Measurements from ENCODE around the gene FAM167B. TPM values are rescaled to one million over a fixed set of nuclear protein-coding genes. Genes with fewer than 3 reads are reported as not detected.

Gene FAM167B
- total and polyA plus RNA-seq, 7 donors, result 0.71 to 9.0 (median 3.0) TPM; not detected in 1

- DNase-seq, result no peak
- intact Hi-C loops (cut with DNase I), result loop anchor here (5.0 kb wide), 1 partner anchor 193 kb away; no protein-coding TSS in a partner anchor
- H3K27me3 ChIP-seq, result no peaks in the 10 kb centered on the region
- H3K9me3 ChIP-seq, result no peaks in the 10 kb centered on the region
- H3K36me3 ChIP-seq, result peaks cover 0 to 56% (median 14%) of the 10 kb centered on the region in 4 donors
- H3K27ac ChIP-seq, result no peak overlapping the region
- H3K4me1 ChIP-seq, result peaks cover 0 to 28% (median 23%) of the 10 kb centered on the region in 4 donors
- 91 to 92% methylated on average over 7 of the region's 7 CpGs for WGBS, 2 donors
- no peak overlapping the region for H3K4me3 ChIP-seq
- TF ChIP-seq POLR2AphosphoS5 (IDR thresholded peaks at IDR 0.05) (no peak), POLR2A (IDR thresholded peaks at IDR 0.05) (no peak), EP300 (IDR thresholded peaks at IDR 0.05) (no peak), CTCF (IDR thresholded peaks at IDR 0.05) (no peak)
Observed at GRCh38 chr1:32219022-32219421, 28.0 kb upstream of the FAM167B start.

- peaks cover 1 to 57% (median 21%) of the 10 kb centered on the region in 4 donors for H3K36me3 ChIP-seq
- DNase-seq, result no peak
- intact Hi-C loops (cut with DNase I), result loop anchor here (5.0 kb wide), 1 partner anchor 131 kb away; no protein-coding TSS in a partner anchor
- peak overlapping the region; percentile 88 to 91 (median 90) for H3K27ac ChIP-seq
- TF ChIP-seq EP300 (IDR thresholded peaks at IDR 0.05) (no peak), POLR2A (IDR thresholded peaks at IDR 0.05) (no peak), POLR2AphosphoS5 (IDR thresholded peaks at IDR 0.05) (no peak), CTCF (IDR thresholded peaks at IDR 0.05) (no peak)
- H3K4me1 ChIP-seq, result peaks cover 0 to 32% (median 26%) of the 10 kb centered on the region in 4 donors
- H3K27me3 ChIP-seq, result no peaks in the 10 kb centered on the region
- WGBS, 2 donors, result 85 to 89% methylated on average over 4 of the region's 4 CpGs
- peak overlapping the region; percentile 70 to 87 (median 73) for H3K4me3 ChIP-seq
- H3K9me3 ChIP-seq, result no peaks in the 10 kb centered on the region
Observed at GRCh38 chr1:32220746-32221580, 26.1 kb upstream of the FAM167B start.

- 7 to 18% methylated on average over 13 of the region's 13 CpGs for WGBS, 2 donors
- intact Hi-C loops (cut with DNase I), result loop anchor here (5.0 kb wide), 1 partner anchor 131 kb away; no protein-coding TSS in a partner anchor
- TF ChIP-seq POLR2A (IDR thresholded peaks at IDR 0.05) (no peak), POLR2AphosphoS5 (IDR thresholded peaks at IDR 0.05) (no peak), EP300 (IDR thresholded peaks at IDR 0.05) (no peak), CTCF (IDR thresholded peaks at IDR 0.05) (no peak)
- H3K9me3 ChIP-seq, result no peaks in the 10 kb centered on the region
- H3K4me1 ChIP-seq, result peaks cover 0 to 32% (median 26%) of the 10 kb centered on the region in 4 donors
- H3K27ac ChIP-seq, result peak overlapping the region; percentile 88 to 91 (median 90)
- H3K36me3 ChIP-seq, result peaks cover 8 to 57% (median 22%) of the 10 kb centered on the region in 4 donors
- H3K27me3 ChIP-seq, result no peaks in the 10 kb centered on the region
- H3K4me3 ChIP-seq, result peak overlapping the region; percentile 70 to 87 (median 73)
- no peak for DNase-seq
Observed at GRCh38 chr1:32221581-32221979, 25.4 kb upstream of the FAM167B start.

- intact Hi-C loops (cut with DNase I), result loop anchor here (1.0 to 5.0 kb wide), 3 partner anchors 18 to 130 kb away; no protein-coding TSS in a partner anchor
- 0 to 1% methylated on average over 46 of the region's 46 CpGs for WGBS, 2 donors
- TF ChIP-seq POLR2A (IDR thresholded peaks at IDR 0.05), result peak; percentile 61 to 71
- no peak for TF ChIP-seq CTCF (IDR thresholded peaks at IDR 0.05)
- TF ChIP-seq POLR2AphosphoS5 (IDR thresholded peaks at IDR 0.05), result peak; percentile 91 to 95 (median 94)
- TF ChIP-seq EP300 (IDR thresholded peaks at IDR 0.05), result peak in 1 of 4 donors; percentile 53
Observed at GRCh38 chr1:32221980-32222755, 24.9 kb upstream of the FAM167B start, which contains the start of the genes EIF3I and TMEM234. Gene EIF3I (plus strand): TSS chr1:32222407. CDS start chr1:32222442, 35 bp downstream. Gene TMEM234 (minus strand): TSS chr1:32222353. CDS start chr1:32222322, 31 bp downstream.

More at GRCh38 chr1:32221980-32222755, 24.9 kb upstream of the FAM167B start, which contains the start of the genes EIF3I and TMEM234:
- peaks cover 12 to 57% (median 16%) of the 10 kb centered on the region in 4 donors for H3K36me3 ChIP-seq
- H3K27ac ChIP-seq, result peak within 1 kb of the TSS; percentile 88 to 91 (median 90)
- H3K9me3 ChIP-seq, result no peaks in the 10 kb centered on the region
- H3K4me1 ChIP-seq, result peaks cover 0 to 32% (median 26%) of the 10 kb centered on the region in 4 donors
- DNase-seq, result peak; percentile 97
- peak within 1 kb of the TSS; percentile 70 to 87 (median 73) for H3K4me3 ChIP-seq
- H3K27me3 ChIP-seq, result no peaks in the 10 kb centered on the region
